ENCODE results near the gene SMC1A. TPM values are rescaled to one million over a fixed set of nuclear protein-coding genes. Genes with fewer than 3 reads are reported as not detected.
A peak's percentile ranks its signal among the peaks of the same experiment; 100 is the strongest.
"Not testable (repeated sequence)": the region's sequence is repeated elsewhere in the genome, so short reads cannot be mapped to it uniquely, and the experiment has no call there.

Gene SMC1A
- polyA plus RNA-seq, 3 donors from 2014 or later = 43.1 to 105 (median 47.5) TPM

DNA sequence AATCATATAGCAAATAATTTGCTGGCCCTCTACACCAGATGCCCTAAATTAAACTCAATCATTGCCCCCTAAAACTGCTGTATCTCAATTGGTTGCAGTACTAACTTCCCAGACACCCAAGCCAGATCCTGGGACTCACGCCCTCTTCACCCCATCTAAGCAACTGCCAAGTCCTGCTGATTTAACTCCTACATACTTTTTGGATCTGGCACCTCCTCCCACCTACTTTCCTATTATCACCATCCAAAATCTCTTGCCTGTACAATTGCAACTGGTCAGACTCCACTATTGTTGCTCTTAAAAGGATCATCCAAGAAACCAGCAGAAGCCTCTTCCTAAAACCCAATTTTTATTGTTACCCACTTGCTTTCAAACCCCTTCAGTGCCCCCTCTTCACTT is 16.4 kb upstream of the SMC1A start:
- peaks cover 0 to 1% (median 0%) of the 10 kb centered on the region in 6 donors for H3K9me3 Mint-ChIP-seq
- H3K27me3 Mint-ChIP-seq (ENCODE audit: low read depth in 3 of 3) = peaks cover 3 to 16% (median 10%) of the 10 kb centered on the region in 3 donors
- H3K4me1 Mint-ChIP-seq = peaks cover 21 to 25% of the 10 kb centered on the region in 2 donors
- H3K36me3 Mint-ChIP-seq = no peaks in the 10 kb centered on the region
- H3K27ac Mint-ChIP-seq = no peak overlapping the region
- H3K4me3 Mint-ChIP-seq = no peak overlapping the region
- DNase-seq = no peak

DNA sequence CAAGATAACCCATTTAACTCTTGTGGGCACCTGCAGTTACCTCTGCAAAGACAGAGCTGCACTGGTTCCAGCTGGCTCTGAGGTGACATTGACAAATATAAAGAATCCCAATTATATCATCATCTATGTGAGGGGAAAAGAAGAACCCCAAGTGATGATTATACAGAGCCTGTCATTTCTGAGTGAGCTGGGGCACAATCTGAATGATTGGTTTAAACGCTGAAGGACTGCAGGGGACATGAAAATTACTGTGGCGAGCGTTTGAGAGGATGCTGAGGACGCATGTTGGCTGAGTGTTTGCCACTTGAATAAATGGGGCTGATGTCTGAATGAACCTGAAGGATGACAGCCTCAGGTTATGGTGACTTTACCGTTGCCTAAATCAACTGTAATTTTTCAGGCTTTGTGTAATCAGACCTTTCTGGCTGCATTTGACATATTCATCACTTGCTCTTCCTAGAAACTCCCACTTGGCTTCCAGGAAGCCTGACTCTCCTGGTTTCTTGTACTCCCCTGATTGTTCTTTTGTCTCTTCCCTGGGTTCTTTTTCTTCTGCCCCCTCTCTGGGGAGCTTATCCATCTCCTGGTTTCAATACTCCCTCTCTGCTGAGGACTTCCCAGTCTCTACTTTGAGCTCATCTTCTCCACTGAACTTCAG is 15.8 kb upstream of the SMC1A start:
- no peak for DNase-seq
- Mint-ChIP-seq H3K4me3 (no peak overlapping the region), H3K4me1 (peaks cover 25 to 30% of the 10 kb centered on the region in 2 donors), H3K36me3 (no peaks in the 10 kb centered on the region), H3K9me3 (peaks cover 0 to 1% (median 0%) of the 10 kb centered on the region in 6 donors), H3K27me3 (ENCODE audit: low read depth in 3 of 3) (peaks cover 3 to 16% (median 10%) of the 10 kb centered on the region in 3 donors), H3K27ac (no peak overlapping the region)

- peaks cover 3 to 16% (median 9%) of the 10 kb centered on the region in 3 donors for H3K27me3 Mint-ChIP-seq (ENCODE audit: low read depth in 3 of 3)
- DNase-seq = no peak
- peaks cover 0 to 1% (median 0%) of the 10 kb centered on the region in 3 donors for H3K36me3 Mint-ChIP-seq
- no peak overlapping the region for H3K4me3 Mint-ChIP-seq
- peaks cover 26 to 32% of the 10 kb centered on the region in 2 donors for H3K4me1 Mint-ChIP-seq
- no peak overlapping the region for H3K27ac Mint-ChIP-seq
- peaks cover 0 to 1% (median 0%) of the 10 kb centered on the region in 6 donors for H3K9me3 Mint-ChIP-seq
Measured at GRCh38 chrX:53437206-53437605, 14.8 kb upstream of the SMC1A start.

GRCh38 chrX:53435997-53436396 is 13.5 kb upstream of the SMC1A start:
- Mint-ChIP-seq H3K36me3 (peaks cover 0 to 6% (median 0%) of the 10 kb centered on the region in 3 donors), H3K9me3 (peaks cover 0 to 1% (median 0%) of the 10 kb centered on the region in 6 donors), H3K27me3 (ENCODE audit: low read depth in 3 of 3) (peaks cover 2 to 16% (median 8%) of the 10 kb centered on the region in 3 donors), H3K4me3 (peak overlapping the region in 1 of 5 donors; percentile 30), H3K4me1 (peaks cover 17 to 20% of the 10 kb centered on the region in 2 donors), H3K27ac (no peak overlapping the region)
- peak; percentile 63 to 67 (median 64) for DNase-seq

DNA sequence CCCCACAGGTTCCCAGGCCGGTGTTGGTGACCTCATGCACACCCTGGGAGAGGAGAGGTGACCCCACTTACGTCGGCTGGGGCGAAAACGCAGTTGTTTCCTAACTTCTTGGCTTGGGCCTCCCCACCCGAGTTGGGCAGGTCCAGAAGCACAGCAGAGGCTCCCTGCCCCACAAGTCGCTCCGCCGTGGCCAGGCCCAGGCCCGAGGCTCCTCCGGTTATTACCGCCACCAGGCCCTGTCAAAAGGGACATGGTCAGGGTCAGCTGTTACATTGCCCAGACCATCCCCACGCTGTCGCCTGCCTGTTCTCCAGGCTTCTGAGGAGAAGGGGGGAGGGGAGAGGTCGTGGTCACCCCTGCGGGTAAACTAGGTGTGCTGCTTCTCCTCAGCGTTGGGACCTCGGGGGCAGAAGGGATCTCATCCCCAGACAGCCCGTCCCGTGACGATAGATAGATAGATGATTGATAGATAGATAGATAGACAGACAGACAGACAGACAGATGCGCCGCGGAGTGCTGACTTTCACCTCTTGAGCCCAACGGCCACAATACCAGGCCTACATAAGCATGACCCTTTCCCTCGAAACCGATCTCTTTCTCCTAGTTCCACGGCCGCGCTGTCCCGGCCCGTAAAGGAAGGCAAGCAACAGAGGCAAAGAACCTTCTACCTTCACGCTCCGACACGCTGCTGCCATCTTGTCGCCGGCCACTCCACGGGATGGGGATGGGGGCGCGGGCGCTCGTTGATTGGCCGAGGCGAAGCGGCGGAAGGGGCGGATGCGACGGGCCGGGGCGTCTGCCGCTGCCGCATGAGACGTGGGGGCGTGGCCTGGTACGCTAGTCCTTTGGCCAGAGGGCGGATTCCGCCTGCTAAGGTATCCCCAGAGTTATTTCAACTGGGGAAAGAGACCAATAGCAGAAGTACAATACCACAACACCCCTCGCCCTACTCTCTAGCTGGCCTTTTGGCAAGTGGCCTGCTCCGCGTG is 11.5 kb upstream of the SMC1A start, which contains the start of gene HSD17B10:
Gene HSD17B10 (minus strand): TSS at position 720 of the 989 bp plus-strand sequence. CDS start 25 bp downstream, at position 695.
- H3K9me3 Mint-ChIP-seq = no peaks in the 10 kb centered on the region
- peak within 1 kb of the TSS; percentile 90 to 97 (median 94) for H3K27ac Mint-ChIP-seq
- peaks cover 0 to 6% (median 0%) of the 10 kb centered on the region in 3 donors for H3K36me3 Mint-ChIP-seq
- DNase-seq = peak; percentile 78 to 85 (median 84)
- peaks cover 16 to 17% of the 10 kb centered on the region in 2 donors for H3K4me1 Mint-ChIP-seq
- peak within 1 kb of the TSS; percentile 95 to 98 (median 97) for H3K4me3 Mint-ChIP-seq
- peaks cover 0 to 12% (median 8%) of the 10 kb centered on the region in 3 donors for H3K27me3 Mint-ChIP-seq (ENCODE audit: low read depth in 3 of 3)

DNA sequence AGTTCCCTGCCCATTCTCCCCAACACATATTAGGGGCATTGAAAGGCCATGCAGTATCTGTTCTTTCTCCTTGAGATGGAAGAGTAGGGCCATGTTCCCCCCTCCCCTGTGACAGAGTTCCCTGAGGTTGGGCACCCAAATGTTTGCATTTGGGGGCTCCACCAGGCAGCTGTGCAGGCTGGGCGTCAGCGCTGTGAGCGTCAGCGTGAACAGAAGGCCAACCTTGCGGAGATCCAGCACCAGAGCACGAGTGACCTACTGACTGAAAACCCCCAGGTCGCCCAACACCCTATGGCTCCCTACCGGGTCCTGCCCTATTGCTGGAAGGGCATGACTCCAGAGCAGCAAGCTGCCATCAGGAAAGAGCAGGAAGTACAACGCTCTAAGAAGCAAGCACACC is 7.8 kb upstream of the SMC1A start:
- peaks cover 0 to 6% (median 6%) of the 10 kb centered on the region in 3 donors for H3K27me3 Mint-ChIP-seq (ENCODE audit: low read depth in 3 of 3)
- no peaks in the 10 kb centered on the region for H3K9me3 Mint-ChIP-seq
- no peak overlapping the region for H3K4me3 Mint-ChIP-seq

DNA sequence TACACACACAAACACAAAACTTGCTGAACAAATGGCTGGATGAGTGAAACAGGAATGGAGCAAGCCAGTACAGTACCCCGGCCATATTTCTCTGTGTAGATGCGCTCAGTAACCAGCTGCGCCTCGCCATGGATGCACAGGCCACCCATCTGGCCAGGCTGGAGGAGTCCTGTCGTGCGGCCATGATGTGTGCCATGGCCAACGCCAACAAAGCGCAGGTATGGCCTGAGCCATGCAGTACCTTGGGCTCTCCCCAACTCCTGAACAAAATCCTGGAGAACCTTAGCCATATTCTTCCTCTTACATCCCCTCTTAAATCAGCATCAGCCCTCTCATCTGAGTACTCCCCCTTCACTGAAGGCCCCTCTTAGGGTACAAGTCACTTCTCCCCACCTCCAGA is 7.3 kb upstream of the SMC1A start:
- no peaks in the 10 kb centered on the region for H3K9me3 Mint-ChIP-seq
- no peak overlapping the region for H3K4me3 Mint-ChIP-seq
- H3K36me3 Mint-ChIP-seq = peaks cover 0 to 6% (median 0%) of the 10 kb centered on the region in 3 donors
- no peak for DNase-seq
- H3K27ac Mint-ChIP-seq = peak overlapping the region in 2 of 6 donors; percentile 6 to 62
- peaks cover 0 to 8% (median 2%) of the 10 kb centered on the region in 3 donors for H3K27me3 Mint-ChIP-seq (ENCODE audit: low read depth in 3 of 3)
- peaks cover 16% of the 10 kb centered on the region in 2 donors for H3K4me1 Mint-ChIP-seq

More for the DNA sequence above, 7.8 kb upstream of the SMC1A start:
- peaks cover 16 to 17% of the 10 kb centered on the region in 2 donors for H3K4me1 Mint-ChIP-seq
- H3K36me3 Mint-ChIP-seq = peaks cover 0 to 6% (median 0%) of the 10 kb centered on the region in 3 donors
- DNase-seq = no peak
- H3K27ac Mint-ChIP-seq = peak overlapping the region in 1 of 6 donors; percentile 62

GRCh38 chrX:53422861-53423306 is 430 bp upstream of the SMC1A start, which contains the start of gene RIBC1:
RIBC1 (plus strand) TSS chrX:53422873; CDS start chrX:53426277, 3,404 bp downstream.
- Mint-ChIP-seq H3K4me3 (peak within 1 kb of the TSS; percentile 92 to 97 (median 94)), H3K27ac (peak within 1 kb of the TSS; percentile 94 to 99 (median 98)), H3K4me1 (peaks cover 31 to 38% of the 10 kb centered on the region in 2 donors), H3K27me3 (ENCODE audit: low read depth in 3 of 3) (peaks cover 6 to 14% (median 7%) of the 10 kb centered on the region in 3 donors), H3K36me3 (no peaks in the 10 kb centered on the region), H3K9me3 (no peaks in the 10 kb centered on the region)
- no peak for DNase-seq

GRCh38 chrX:53421772-53422085 is 725 bp downstream of the SMC1A start:
- no peak for DNase-seq
- Mint-ChIP-seq H3K27ac (peak overlapping the region; percentile 94 to 99 (median 98)), H3K9me3 (no peaks in the 10 kb centered on the region), H3K4me3 (peak overlapping the region; percentile 92 to 97 (median 94)), H3K27me3 (ENCODE audit: low read depth in 3 of 3) (peaks cover 6 to 14% (median 7%) of the 10 kb centered on the region in 3 donors), H3K36me3 (no peaks in the 10 kb centered on the region), H3K4me1 (peaks cover 35 to 44% of the 10 kb centered on the region in 2 donors)

GRCh38 chrX:53421125-53421524 is 1.3 kb downstream of the SMC1A start:
- no peaks in the 10 kb centered on the region for H3K9me3 Mint-ChIP-seq
- H3K27ac Mint-ChIP-seq = peak overlapping the region; percentile 94 to 99 (median 98)
- H3K27me3 Mint-ChIP-seq (ENCODE audit: low read depth in 3 of 3) = peaks cover 6 to 14% (median 7%) of the 10 kb centered on the region in 3 donors
- H3K36me3 Mint-ChIP-seq = no peaks in the 10 kb centered on the region
- peaks cover 35 to 44% of the 10 kb centered on the region in 2 donors for H3K4me1 Mint-ChIP-seq
- H3K4me3 Mint-ChIP-seq = peak overlapping the region; percentile 92 to 97 (median 94)
- DNase-seq = no peak

GRCh38 chrX:53420351-53420750 is 2.1 kb downstream of the SMC1A start:
- not testable (repeated sequence) for H3K9me3 Mint-ChIP-seq, H3K36me3 Mint-ChIP-seq, DNase-seq
- Mint-ChIP-seq H3K27me3 (ENCODE audit: low read depth in 3 of 3) (peaks cover 6 to 14% (median 7%) of the 10 kb centered on the region in 3 donors), H3K27ac (peak overlapping the region in 3 of 6 donors; percentile 7 to 98 (median 98)), H3K4me3 (peak overlapping the region in 4 of 5 donors; percentile 44 to 94 (median 93)), H3K4me1 (peaks cover 35 to 44% of the 10 kb centered on the region in 2 donors)

DNA sequence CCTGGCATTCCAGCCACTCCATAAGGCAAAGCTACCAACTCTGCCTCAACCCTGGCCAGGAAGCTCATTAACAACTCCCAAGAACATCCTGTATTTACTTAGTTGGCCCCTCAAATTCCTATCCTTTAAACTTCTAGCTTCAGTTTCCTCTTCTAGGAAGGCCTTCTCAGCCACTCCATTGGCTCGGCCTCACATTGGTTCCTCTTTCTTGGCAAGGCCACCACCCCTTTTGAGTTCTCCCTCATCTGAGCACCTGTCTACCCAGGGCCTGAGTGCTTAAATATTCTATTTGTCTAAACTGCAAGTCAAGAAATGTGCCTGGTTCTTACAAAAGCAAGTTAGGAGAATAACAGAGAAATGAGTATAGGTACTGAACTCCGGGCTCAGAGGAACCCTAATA is 10.0 kb downstream of the SMC1A start:
- Mint-ChIP-seq H3K27ac (no peak overlapping the region), H3K4me1 (peaks cover 6 to 14% of the 10 kb centered on the region in 2 donors), H3K9me3 (peaks cover 0 to 4% (median 0%) of the 10 kb centered on the region in 6 donors), H3K4me3 (no peak overlapping the region), H3K36me3 (peaks cover 4 to 48% (median 26%) of the 10 kb centered on the region in 3 donors), H3K27me3 (ENCODE audit: low read depth in 3 of 3) (peaks cover 0 to 4% (median 1%) of the 10 kb centered on the region in 3 donors)
- DNase-seq = no peak

- DNase-seq = no peak
- Mint-ChIP-seq H3K9me3 (no peaks in the 10 kb centered on the region), H3K27ac (no peak overlapping the region), H3K27me3 (ENCODE audit: low read depth in 3 of 3) (peaks cover 0 to 5% (median 1%) of the 10 kb centered on the region in 3 donors), H3K36me3 (peaks cover 6 to 61% (median 20%) of the 10 kb centered on the region in 3 donors), H3K4me1 (no peaks in the 10 kb centered on the region), H3K4me3 (no peak overlapping the region)
Measured at GRCh38 chrX:53403535-53403934, 18.9 kb downstream of the SMC1A start.
